Breast epithelium (tissue), 3 donors: ENCODE measurements around the gene PHF21A.

ENCODE experiments used
- POLR2A ChIP-seq: fragments of 450-650 bp; IDR thresholded peaks from one replicate; pipeline ENCODE4 v1.6.1; 2016; ENCODE audit warnings: antibody characterized with exemption, mild to moderate bottlenecking, moderate library complexity
- POLR2AphosphoS5 ChIP-seq, 3 donors: sonication (generic); formaldehyde crosslinking; IDR thresholded peaks; one replicate each; pipeline ENCODE4 v1.6.1; 2017; ENCODE audit warnings: antibody characterized with exemption in 3 of 3
- TF ChIP-seq, protein P1 (sequence below), 3 donors: fragments of 450-650 bp; IDR thresholded peaks; one replicate each; pipeline ENCODE4 v1.5.1; 2016 to 2017; ENCODE audit warnings: antibody characterized with exemption in 3 of 3, mild to moderate bottlenecking in 3 of 3, moderate library complexity in 3 of 3

DNA sequence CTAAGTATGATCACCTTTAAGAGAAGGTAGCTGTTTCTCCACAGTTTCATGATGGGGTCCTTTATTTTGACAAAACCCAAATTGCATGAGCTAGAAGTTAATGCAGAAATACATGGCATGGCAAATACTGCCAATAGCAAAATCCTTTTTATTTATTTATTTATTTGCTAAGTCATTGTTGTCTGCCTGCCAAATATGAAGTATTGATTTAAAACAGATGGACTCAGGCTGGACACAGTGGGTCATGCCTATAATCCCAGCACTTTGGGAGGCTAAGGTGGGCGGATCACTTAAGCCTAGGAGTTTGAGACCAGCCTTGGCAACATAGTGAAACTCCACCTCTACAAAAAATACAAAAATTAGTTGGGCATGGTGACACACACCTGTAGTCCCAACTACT is 146.4 kb downstream of the PHF21A start:
- TF ChIP-seq, protein P1, sequence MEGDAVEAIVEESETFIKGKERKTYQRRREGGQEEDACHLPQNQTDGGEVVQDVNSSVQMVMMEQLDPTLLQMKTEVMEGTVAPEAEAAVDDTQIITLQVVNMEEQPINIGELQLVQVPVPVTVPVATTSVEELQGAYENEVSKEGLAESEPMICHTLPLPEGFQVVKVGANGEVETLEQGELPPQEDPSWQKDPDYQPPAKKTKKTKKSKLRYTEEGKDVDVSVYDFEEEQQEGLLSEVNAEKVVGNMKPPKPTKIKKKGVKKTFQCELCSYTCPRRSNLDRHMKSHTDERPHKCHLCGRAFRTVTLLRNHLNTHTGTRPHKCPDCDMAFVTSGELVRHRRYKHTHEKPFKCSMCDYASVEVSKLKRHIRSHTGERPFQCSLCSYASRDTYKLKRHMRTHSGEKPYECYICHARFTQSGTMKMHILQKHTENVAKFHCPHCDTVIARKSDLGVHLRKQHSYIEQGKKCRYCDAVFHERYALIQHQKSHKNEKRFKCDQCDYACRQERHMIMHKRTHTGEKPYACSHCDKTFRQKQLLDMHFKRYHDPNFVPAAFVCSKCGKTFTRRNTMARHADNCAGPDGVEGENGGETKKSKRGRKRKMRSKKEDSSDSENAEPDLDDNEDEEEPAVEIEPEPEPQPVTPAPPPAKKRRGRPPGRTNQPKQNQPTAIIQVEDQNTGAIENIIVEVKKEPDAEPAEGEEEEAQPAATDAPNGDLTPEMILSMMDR (IDR thresholded peaks at IDR 0.05) = no peak
- TF ChIP-seq POLR2A (no peak), POLR2AphosphoS5 (IDR thresholded peaks at IDR 0.05) (no peak)
